Esophagus squamous epithelium (tissue), 4 donors: ENCODE results near the gene RABEP1.

Source experiments
- CTCF ChIP-seq, 6 experiments: fragments of 450-650 bp in 4 of 6; fragments of 200-600 bp in 2 of 6; sonication (generic) in 2 of 6; IDR thresholded peaks; one replicate each; pipeline ENCODE4 v1.5.1; 2016 to 2019; ENCODE audit warnings: antibody characterized with exemption in 6 of 6, mild to moderate bottlenecking in 4 of 6, moderate library complexity in 4 of 6
- POLR2A ChIP-seq, 4 donors: fragments of 450-650 bp; IDR thresholded peaks; one replicate each; pipeline ENCODE4 v1.6.1; 2017; ENCODE audit warnings: antibody characterized with exemption in 4 of 4, mild to moderate bottlenecking in 4 of 4, moderate library complexity in 3 of 4

- TF ChIP-seq POLR2A (IDR thresholded peaks at IDR 0.05) = no peak
- no peak for TF ChIP-seq CTCF (IDR thresholded peaks at IDR 0.05)
Observed at GRCh38 chr17:5380491-5381135, 98.5 kb downstream of the RABEP1 start.
